Muscle layer of duodenum (tissue), 2 donors: ENCODE data around the gene SVIL.
A peak's percentile ranks its signal among the peaks of the same experiment; 100 is the strongest.
"Not testable (repeated sequence)": the region's sequence is repeated elsewhere in the genome, so short reads cannot be mapped to it uniquely, and the experiment has no call there.

Source experiments
- H3K27ac ChIP-seq: one replicate; pipeline ENCODE4 v1.7.0; 2013; ENCODE audit warnings: mild to moderate bottlenecking, low read length
- H3K27me3 ChIP-seq: one replicate; pipeline ENCODE4 v1.7.0; 2013; ENCODE audit warnings: low read depth, mild to moderate bottlenecking, control low read depth, low read length
- H3K36me3 ChIP-seq, 2 donors: one replicate each; pipeline ENCODE4 v1.7.0; 2013; ENCODE audit warnings: low read length in 2 of 2, control low read depth in 1 of 2, mild to moderate bottlenecking in 1 of 2; ENCODE audit not compliant: insufficient read depth in 2 of 2, control insufficient read depth in 1 of 2
- H3K4me1 ChIP-seq, 2 donors: one replicate each; pipeline ENCODE4 v1.7.0; 2013; ENCODE audit warnings: low read length in 2 of 2, mild to moderate bottlenecking in 2 of 2, control low read depth in 1 of 2, moderate library complexity in 1 of 2; ENCODE audit not compliant: insufficient read depth in 2 of 2, control insufficient read depth in 1 of 2
- H3K4me3 ChIP-seq, 2 donors: one replicate each; pipeline ENCODE4 v1.7.0; 2013; ENCODE audit warnings: low read length in 2 of 2, low read depth in 1 of 2, mild to moderate bottlenecking in 1 of 2
- H3K9me3 ChIP-seq, 2 donors: one replicate each; pipeline ENCODE4 v1.7.0; 2013; ENCODE audit warnings: low read length in 2 of 2, control low read depth in 1 of 2, mild to moderate bottlenecking in 1 of 2; ENCODE audit not compliant: control insufficient read depth in 1 of 2
- donor health status: healthy.

The SVIL gene

DNA sequence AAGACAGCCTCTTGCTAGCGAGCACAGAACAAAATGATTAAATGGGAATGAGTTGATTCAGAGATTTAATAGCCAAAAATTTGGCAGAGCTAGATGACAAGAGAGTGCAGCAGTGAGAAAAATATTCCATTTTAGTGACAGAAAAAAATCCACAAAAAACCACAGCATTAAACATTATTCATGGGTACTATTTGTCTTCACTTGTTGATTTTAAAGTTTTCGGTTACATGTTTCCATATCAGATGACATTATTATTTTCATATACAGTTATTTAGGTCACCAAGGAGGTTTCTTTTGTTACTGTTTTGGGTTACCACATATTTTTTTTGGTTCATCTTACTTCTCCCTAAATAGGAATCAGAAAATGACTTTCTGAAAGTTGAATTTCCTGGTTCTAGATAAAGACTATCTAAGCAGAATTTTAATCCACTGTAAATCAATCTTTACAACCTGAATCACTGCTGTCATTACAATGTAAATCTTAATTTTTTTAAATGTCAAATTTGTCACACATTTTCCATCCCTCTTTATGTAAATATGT lies 87.9 kb downstream of the SVIL start:
- no peaks in the 10 kb centered on the region for H3K9me3 ChIP-seq
- no peak overlapping the region for H3K27ac ChIP-seq
- peaks cover 12 to 20% of the 10 kb centered on the region in 2 donors for H3K36me3 ChIP-seq
- no peaks in the 10 kb centered on the region for H3K27me3 ChIP-seq
- H3K4me3 ChIP-seq: no peak overlapping the region
- peaks cover 0 to 41% of the 10 kb centered on the region in 2 donors for H3K4me1 ChIP-seq

DNA sequence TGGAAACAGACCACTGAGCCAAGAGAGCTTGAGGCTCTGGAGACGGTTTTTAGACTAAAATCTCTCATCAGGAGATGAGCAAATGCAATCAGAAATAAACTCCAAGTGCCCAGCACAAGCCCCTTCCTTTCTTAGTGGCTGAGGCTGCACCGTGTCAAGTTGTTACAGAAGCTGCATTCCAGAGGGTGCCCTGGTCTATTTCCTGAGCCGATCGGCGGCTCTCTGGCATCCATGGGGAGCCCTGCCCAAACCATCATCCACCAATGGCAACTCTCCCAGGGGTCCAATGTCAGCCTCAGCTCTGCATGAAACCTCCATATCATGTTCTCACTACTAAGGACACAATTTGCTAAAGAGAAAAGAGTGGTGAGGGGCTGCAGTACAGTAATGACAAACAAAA lies 89.6 kb downstream of the SVIL start:
- no peaks in the 10 kb centered on the region for H3K9me3 ChIP-seq
- H3K27me3 ChIP-seq: no peaks in the 10 kb centered on the region
- no peak overlapping the region for H3K4me3 ChIP-seq
- H3K27ac ChIP-seq: no peak overlapping the region
- H3K36me3 ChIP-seq: peaks cover 0 to 11% of the 10 kb centered on the region in 2 donors
- peaks cover 0 to 48% of the 10 kb centered on the region in 2 donors for H3K4me1 ChIP-seq

DNA sequence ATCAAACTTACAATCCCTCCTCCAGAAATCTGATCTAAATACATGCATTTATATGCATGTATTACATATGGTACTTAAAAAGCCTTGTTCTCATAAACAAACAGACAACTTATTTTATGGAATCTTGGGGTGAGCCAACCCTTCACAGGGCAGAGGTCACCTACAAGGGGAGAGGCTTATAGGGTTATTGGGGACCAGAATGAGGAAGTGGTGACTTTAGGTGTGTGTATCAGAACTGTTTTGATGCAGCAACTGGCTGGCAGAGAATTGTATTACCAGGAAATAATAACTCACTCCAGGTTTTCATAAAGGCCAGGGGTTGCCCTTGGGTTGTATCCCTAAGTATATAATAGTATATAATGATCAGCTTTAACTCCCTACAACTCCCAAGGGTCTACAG lies 91.1 kb downstream of the SVIL start:
- Histone ChIP-seq H3K27me3 (no peaks in the 10 kb centered on the region), H3K9me3 (no peaks in the 10 kb centered on the region), H3K4me3 (no peak overlapping the region), H3K4me1 (peaks cover 0 to 53% of the 10 kb centered on the region in 2 donors), H3K27ac (no peak overlapping the region), H3K36me3 (peaks cover 0 to 9% of the 10 kb centered on the region in 2 donors)

DNA sequence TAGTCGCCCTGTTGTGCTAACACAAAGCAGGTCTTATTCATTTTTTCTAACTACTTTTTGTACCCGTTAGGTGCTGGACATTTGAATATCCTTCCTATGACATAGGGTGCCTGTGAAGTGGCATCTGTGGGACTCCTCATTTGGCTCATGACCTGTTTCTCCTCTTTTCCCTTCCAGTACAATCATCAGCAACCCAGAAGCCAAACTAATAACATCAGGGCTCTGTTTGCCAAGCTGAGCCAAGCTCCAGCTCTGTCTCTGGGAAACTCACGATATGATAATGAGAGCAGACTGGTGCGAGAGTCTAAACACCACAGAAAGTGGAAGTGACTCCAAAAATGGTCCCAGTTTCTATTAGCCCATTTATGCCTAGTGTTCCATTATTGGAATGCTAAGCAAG lies 92.0 kb downstream of the SVIL start:
- Histone ChIP-seq H3K4me1 (peaks cover 0 to 59% of the 10 kb centered on the region in 2 donors), H3K27me3 (no peaks in the 10 kb centered on the region), H3K9me3 (no peaks in the 10 kb centered on the region), H3K4me3 (no peak overlapping the region), H3K36me3 (peaks cover 0 to 9% of the 10 kb centered on the region in 2 donors), H3K27ac (no peak overlapping the region)

DNA sequence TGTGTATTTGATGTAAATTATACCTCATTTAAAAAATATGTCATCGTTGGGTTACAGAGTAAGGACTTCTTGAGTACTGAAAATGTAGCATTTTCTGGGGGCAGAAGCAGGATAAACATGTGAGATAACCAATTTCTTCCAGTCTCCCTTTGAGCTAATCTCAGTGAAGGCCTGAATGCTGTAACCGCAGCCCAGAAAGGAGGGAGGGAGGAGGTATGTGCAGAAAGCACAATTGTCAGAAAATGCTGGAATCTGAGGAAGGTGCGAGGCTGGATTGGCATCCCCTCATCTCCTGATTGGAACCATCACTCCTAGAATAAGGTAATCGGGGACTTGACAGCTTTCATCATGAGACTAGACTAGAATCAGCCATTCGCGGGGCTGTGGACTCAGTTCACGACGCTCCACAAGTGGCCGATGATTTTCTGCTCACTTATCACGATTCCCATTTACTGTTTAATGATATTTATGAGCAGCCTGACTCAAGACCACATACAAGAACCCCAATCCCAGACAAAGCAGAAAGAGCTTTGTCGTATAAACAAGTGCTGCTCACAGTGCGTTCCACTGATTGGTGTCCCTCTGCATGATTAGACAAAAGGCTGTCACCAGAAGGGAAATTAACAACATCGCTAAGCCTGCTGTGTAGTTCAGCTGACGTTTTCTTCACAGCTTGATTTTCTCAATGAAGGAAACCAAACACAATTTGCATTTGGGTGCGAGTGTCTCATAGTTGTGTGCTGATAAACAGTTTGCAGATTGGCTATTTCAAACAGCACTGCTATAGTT lies 93.2 kb downstream of the SVIL start:
- Histone ChIP-seq H3K27me3 (no peaks in the 10 kb centered on the region), H3K4me1 (peaks cover 0 to 66% of the 10 kb centered on the region in 2 donors), H3K9me3 (no peaks in the 10 kb centered on the region), H3K4me3 (no peak overlapping the region), H3K36me3 (peaks cover 0 to 9% of the 10 kb centered on the region in 2 donors), H3K27ac (no peak overlapping the region)

DNA sequence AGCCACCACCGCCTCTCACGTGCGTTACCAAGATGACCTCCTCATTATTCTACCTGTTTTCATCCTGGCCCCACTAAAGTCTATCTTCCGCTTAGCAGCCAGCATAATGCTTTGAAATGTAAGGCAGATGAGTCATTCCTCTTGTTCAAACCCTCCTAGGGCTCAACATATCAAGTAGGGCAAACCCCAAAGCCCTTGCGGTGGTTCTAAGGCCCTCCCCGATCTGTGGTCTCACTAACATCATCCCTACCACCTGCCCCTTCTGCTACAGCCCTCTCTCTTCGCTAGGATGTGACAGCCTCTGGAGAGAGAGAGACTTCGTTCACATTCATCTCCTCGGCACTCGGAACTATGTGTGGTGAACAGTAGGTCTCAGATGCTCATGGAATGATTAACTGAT lies 94.8 kb downstream of the SVIL start:
- H3K4me1 ChIP-seq: peaks cover 10 to 74% of the 10 kb centered on the region in 2 donors
- H3K9me3 ChIP-seq: no peaks in the 10 kb centered on the region
- H3K4me3 ChIP-seq: no peak overlapping the region
- no peaks in the 10 kb centered on the region for H3K27me3 ChIP-seq
- no peak overlapping the region for H3K27ac ChIP-seq
- peaks cover 0 to 9% of the 10 kb centered on the region in 2 donors for H3K36me3 ChIP-seq

DNA sequence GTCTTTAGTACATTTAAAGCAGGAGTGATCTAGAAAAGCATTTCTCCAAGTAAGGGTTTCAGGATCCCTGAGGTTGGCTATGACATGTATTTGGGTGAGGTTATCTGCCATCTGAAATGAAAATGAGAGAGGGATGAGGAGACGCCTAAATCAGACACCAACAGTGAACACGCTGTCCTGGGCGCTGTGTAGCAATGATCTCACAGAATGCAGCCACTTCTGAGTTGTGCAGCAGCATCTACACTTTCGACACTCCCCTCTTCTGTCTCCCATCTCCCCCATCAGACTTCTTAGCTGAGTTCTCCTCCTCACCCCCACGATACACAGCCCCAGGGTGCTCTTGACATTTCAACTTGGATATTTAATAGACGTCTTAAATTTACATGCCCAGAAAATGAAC lies 95.4 kb downstream of the SVIL start:
- Histone ChIP-seq H3K27ac (no peak overlapping the region), H3K9me3 (no peaks in the 10 kb centered on the region), H3K36me3 (peaks cover 0 to 9% of the 10 kb centered on the region in 2 donors)

DNA sequence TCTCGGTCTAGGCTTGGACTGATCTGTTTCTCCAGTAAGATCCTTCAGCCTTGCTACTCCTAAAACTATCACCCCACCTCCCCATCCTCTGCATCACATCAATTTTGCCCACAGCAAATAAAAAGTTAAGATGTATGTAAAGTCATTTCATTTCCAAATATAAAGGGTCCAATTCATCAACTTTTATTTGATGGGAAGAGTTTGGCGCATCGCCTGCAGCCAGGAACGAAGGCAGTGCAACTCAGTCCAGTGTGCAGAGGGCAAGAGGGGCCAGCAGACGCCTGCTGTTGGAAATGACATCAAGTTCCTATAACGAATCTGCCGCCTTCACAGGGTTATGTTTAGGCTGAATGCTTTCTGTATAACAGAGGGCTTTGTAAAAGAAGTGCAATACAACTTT lies 97.0 kb downstream of the SVIL start:
- no peaks in the 10 kb centered on the region for H3K27me3 ChIP-seq
- peaks cover 10 to 63% of the 10 kb centered on the region in 2 donors for H3K4me1 ChIP-seq
- H3K9me3 ChIP-seq: no peaks in the 10 kb centered on the region
- no peak overlapping the region for H3K4me3 ChIP-seq
- H3K27ac ChIP-seq: no peak overlapping the region
- peaks cover 0 to 20% of the 10 kb centered on the region in 2 donors for H3K36me3 ChIP-seq

More for the DNA sequence above, 95.4 kb downstream of the SVIL start:
- H3K4me3 ChIP-seq: no peak overlapping the region
- H3K4me1 ChIP-seq: peaks cover 10 to 72% of the 10 kb centered on the region in 2 donors
- no peaks in the 10 kb centered on the region for H3K27me3 ChIP-seq

DNA sequence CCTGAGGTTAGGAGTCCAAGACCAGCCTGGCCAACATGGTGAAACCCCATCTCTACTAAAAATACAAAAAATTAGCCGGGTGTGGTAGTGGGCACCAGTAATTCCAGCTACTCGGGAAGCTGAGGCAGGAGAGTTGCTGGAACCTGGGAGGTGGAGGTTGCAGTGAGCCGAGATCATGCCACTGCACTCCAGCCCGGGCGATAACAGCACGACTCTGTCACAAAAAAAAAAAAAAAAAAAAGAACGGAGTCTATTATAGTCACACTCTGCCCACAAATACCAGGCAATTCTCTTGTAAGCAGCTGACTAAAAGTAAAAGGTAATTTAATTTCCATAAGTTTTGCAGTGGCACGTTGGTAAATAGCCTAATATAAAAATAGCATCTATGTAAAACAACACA lies 98.1 kb downstream of the SVIL start:
- not testable (repeated sequence) for H3K27ac ChIP-seq, H3K9me3 ChIP-seq, H3K4me3 ChIP-seq, H3K27me3 ChIP-seq
- Histone ChIP-seq H3K4me1 (peaks cover 10 to 52% of the 10 kb centered on the region in 2 donors), H3K36me3 (peaks cover 0 to 29% of the 10 kb centered on the region in 2 donors)

DNA sequence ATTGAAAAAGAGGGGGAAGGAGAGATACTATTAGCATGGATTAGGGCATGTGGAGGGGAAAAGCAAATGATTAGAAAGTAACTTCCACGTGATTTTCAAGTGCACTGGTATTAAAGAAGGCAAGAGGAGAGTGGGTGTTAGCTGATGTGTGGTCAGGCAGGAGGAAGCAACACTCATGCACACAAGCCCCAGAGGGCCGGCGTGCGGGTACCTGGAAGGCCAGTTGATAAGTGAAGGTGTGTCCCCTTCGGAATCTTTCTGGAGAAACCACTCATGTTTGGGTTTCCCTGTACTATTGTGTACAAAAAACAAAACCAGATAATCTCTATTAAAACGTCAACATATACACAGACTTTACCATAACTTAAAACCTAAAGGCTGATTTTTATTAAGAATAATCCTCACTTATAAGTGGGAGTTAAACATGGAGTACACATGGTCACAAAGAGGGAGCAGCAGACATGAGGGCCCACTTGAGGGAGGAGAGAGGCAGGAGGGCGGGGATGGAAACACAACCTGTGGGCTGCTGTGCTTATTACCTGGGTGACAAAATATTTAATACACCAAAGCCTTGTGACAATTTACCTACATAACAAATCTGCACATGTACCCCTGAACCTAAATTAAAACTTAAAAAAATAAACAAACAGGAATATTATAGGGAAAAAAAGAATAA lies 98.9 kb downstream of the SVIL start:
- no peaks in the 10 kb centered on the region for H3K27me3 ChIP-seq
- peaks cover 0 to 29% of the 10 kb centered on the region in 2 donors for H3K36me3 ChIP-seq
- H3K4me1 ChIP-seq: peaks cover 10 to 47% of the 10 kb centered on the region in 2 donors
- H3K27ac ChIP-seq: peak overlapping the region; percentile 70
- H3K9me3 ChIP-seq: no peaks in the 10 kb centered on the region
- H3K4me3 ChIP-seq: peak overlapping the region in 1 of 2 donors; percentile 12

DNA sequence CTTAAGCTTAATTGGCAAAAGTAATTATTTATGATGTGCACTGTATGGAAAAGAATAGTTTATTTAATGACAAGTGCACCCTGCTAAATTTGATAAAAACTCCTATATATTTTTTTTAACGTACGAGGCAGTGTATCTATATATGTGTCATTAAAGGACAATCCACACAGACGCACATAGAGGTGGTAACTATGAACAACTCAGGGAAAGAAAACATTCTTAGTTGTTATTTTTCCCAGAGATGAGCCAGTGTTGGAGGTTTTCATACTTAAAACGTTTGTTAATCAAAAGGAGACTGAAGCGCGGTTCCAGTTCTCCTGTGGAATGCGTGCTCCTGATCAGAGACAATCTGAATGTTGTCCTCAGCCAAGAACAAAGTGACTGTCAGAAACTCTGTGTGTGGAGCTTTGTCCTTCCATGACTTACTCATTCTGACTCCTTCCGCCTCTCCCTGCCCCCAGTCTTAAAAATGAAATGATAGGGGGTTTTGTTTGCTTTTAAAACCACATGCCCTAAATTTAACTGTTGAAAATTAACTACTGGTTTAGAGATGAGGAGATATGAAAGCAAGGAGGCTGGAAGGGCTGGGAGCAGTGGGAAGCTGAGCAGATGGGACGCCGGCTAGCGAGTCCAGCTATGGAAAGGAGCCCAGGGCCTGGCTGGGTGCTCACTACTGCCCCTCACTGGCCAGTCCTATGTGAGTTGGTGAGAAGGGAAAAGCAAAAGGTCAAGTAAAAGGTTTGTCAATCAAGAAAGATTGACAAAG lies 99.6 kb downstream of the SVIL start:
- Histone ChIP-seq H3K27me3 (no peaks in the 10 kb centered on the region), H3K4me3 (peak overlapping the region in 1 of 2 donors; percentile 12), H3K27ac (peak overlapping the region; percentile 70), H3K4me1 (peaks cover 10 to 47% of the 10 kb centered on the region in 2 donors), H3K36me3 (peaks cover 4 to 22% of the 10 kb centered on the region in 2 donors), H3K9me3 (no peaks in the 10 kb centered on the region)
